Type B pancreatic cell (in vitro differentiated cells): ENCODE results near the gene HNRNPK. TPM values are rescaled to one million over a fixed set of nuclear protein-coding genes. Genes with fewer than 3 reads are reported as not detected.

ENCODE experiments used
- DNase-seq: peaks from one replicate; pipeline ENCODE4 v3.0.0; 2021; ENCODE audit warnings: mixed read lengths; ENCODE audit not compliant: unreplicated experiment; ENCODE audit errors: extremely low spot score
- H3K27ac Mint-ChIP-seq: 2 replicates; pipeline ENCODE4 v1.8.0; 2021; ENCODE audit warnings: mild to moderate bottlenecking, mixed read lengths
- H3K27me3 Mint-ChIP-seq: 2 replicates; pipeline ENCODE4 v1.8.0; 2021; ENCODE audit warnings: mixed read lengths
- H3K36me3 Mint-ChIP-seq: 2 replicates; pipeline ENCODE4 v1.8.0; 2021; ENCODE audit warnings: mixed read lengths
- H3K4me1 Mint-ChIP-seq: one replicate; pipeline ENCODE4 v1.8.0; 2021; ENCODE audit warnings: mixed read lengths; ENCODE audit not compliant: unreplicated experiment
- H3K4me3 Mint-ChIP-seq: 2 replicates; pipeline ENCODE4 v1.8.0; 2021; ENCODE audit warnings: mild to moderate bottlenecking, mixed read lengths
- H3K9me3 Mint-ChIP-seq: 2 replicates; pipeline ENCODE4 v1.8.0; 2021; ENCODE audit warnings: mixed read lengths
- total RNA-seq: library from RNA; stranded (reverse); gene quantifications from 2 replicates; pipeline ENCODE4 v1.2.1, GENCODE V29; 2021; ENCODE audit warnings: low replicate concordance
- TF ChIP-seq, protein P1 (sequence below): fragments of 200-600 bp; sonication (generic); conservative IDR thresholded peaks from 2 replicates; pipeline ENCODE4 v1.5.0; 2021; ENCODE audit warnings: antibody characterized with exemption, mild to moderate bottlenecking

The HNRNPK gene
- total RNA-seq, 1 donor from 2014 or later, result 673 TPM

DNA sequence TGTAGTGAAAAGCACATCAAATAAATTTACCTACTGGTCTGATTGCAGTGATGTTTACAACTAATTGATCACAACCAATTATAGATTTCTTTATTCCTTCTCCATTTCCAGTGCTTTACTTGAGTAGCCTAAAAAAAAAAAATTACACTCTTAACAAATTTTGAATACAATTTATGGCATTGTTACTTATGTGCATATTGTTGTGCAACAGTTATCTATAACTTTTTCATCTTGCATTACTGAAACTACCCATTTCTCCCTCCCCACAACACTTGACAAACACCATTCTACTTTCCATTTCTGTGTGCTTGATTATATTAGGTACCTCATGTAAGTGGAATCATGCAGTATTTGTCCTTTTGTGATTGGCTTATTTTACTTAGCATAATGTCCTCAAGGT, 12.9 kb upstream of the HNRNPK start:
- TF ChIP-seq, protein P1, sequence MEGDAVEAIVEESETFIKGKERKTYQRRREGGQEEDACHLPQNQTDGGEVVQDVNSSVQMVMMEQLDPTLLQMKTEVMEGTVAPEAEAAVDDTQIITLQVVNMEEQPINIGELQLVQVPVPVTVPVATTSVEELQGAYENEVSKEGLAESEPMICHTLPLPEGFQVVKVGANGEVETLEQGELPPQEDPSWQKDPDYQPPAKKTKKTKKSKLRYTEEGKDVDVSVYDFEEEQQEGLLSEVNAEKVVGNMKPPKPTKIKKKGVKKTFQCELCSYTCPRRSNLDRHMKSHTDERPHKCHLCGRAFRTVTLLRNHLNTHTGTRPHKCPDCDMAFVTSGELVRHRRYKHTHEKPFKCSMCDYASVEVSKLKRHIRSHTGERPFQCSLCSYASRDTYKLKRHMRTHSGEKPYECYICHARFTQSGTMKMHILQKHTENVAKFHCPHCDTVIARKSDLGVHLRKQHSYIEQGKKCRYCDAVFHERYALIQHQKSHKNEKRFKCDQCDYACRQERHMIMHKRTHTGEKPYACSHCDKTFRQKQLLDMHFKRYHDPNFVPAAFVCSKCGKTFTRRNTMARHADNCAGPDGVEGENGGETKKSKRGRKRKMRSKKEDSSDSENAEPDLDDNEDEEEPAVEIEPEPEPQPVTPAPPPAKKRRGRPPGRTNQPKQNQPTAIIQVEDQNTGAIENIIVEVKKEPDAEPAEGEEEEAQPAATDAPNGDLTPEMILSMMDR, result no peak
- Mint-ChIP-seq H3K9me3 (no peaks in the 10 kb centered on the region), H3K27me3 (no peaks in the 10 kb centered on the region), H3K27ac (no peak overlapping the region), H3K4me1 (no peaks in the 10 kb centered on the region), H3K36me3 (peaks cover 38% of the 10 kb centered on the region), H3K4me3 (no peak overlapping the region)
- no peak for DNase-seq

DNA sequence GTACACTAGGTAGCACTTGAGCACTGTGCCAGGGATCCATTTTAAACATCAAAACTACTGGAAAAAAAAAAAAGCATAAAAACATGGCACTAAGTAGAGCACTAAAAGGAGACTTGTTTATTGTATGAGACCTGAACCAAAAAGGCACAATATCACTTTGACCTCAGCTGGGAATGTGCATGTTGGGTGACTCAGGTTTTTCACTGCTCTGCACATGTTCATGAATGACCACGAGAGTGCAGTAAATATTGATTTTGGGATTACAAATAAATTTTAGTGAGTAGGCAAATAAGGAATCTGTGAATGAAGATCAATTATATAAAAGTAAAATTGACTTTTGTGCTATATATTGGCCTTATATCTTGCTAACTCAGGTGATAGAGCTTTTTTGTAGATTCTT, 12.4 kb upstream of the HNRNPK start:
- H3K27ac Mint-ChIP-seq, result no peak overlapping the region
- H3K36me3 Mint-ChIP-seq, result peaks cover 38% of the 10 kb centered on the region
- H3K4me1 Mint-ChIP-seq, result peaks cover under 1% of the 10 kb centered on the region
- no peak overlapping the region for H3K4me3 Mint-ChIP-seq
- H3K9me3 Mint-ChIP-seq, result no peaks in the 10 kb centered on the region
- no peak for DNase-seq
- no peaks in the 10 kb centered on the region for H3K27me3 Mint-ChIP-seq
- TF ChIP-seq, protein P1, result no peak

DNA sequence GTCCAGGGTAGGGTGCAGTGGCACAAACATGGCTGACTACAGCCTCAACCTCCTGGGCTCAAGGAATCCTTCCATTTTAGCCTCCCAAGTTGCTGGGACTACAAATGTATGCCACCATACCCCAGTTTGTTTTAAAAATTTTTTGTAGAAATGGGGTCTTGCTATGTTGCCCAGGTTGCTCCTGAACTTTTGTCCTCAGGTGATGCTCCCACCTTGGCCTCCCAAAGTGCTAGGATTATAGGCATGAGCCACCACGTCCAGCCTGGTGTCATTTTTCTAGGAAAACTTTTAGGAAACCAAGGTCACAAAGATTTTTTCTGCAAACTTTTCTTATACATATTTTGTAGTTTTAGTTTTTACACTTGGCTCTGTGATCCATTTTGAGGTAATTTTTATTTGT, 11.3 kb upstream of the HNRNPK start:
- peaks cover 10% of the 10 kb centered on the region for H3K4me1 Mint-ChIP-seq
- no peak for DNase-seq
- H3K4me3 Mint-ChIP-seq, result no peak overlapping the region
- H3K36me3 Mint-ChIP-seq, result peaks cover 41% of the 10 kb centered on the region
- no peak overlapping the region for H3K27ac Mint-ChIP-seq
- TF ChIP-seq, protein P1, result no peak
- H3K27me3 Mint-ChIP-seq, result no peaks in the 10 kb centered on the region
- no peaks in the 10 kb centered on the region for H3K9me3 Mint-ChIP-seq

DNA sequence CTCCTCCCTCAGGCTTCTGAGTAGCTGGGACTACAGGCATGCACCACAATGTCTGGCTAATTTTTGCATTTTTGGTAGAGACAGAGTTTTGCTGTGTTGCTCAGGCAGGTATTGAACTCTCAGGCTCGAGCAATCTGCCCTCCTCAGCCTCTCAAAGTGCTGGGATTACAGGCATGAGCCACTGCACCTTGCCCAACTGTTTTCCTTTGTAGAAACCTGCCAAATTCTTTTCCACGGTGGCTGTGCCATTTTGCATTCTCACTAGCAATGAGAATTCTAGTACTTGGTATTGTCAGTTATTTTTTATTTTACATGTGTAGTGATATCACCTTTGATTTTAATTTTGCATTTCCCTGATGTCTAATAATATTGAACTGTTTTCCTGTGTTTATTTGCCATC, 8.4 kb upstream of the HNRNPK start:
- Mint-ChIP-seq H3K9me3 (no peaks in the 10 kb centered on the region), H3K4me3 (no peak overlapping the region), H3K27ac (no peak overlapping the region), H3K36me3 (peaks cover 31% of the 10 kb centered on the region), H3K27me3 (no peaks in the 10 kb centered on the region), H3K4me1 (peaks cover 16% of the 10 kb centered on the region)
- TF ChIP-seq, protein P1, result no peak
- DNase-seq, result no peak

DNA sequence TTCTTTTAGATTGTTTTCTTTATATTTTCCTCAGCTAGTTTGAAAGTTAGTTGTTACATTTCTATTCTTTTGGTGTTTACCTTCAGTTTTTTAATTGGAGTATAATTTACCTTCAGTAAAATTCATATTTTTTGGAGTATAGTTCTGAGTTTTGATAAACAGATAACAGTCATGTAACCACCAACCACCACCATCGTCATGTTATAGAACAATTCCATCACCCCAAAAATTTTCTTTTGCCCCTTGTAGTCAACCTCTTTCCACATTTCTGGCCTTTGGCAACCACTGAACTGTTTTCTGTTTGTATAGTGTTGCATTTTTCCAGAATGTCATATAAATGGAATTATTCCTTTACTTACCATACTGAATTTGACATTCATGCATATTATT, 7.4 kb upstream of the HNRNPK start:
- peak overlapping the region; percentile 60 for H3K4me3 Mint-ChIP-seq
- DNase-seq, result no peak
- TF ChIP-seq, protein P1, result no peak
- H3K36me3 Mint-ChIP-seq, result peaks cover 27% of the 10 kb centered on the region
- H3K9me3 Mint-ChIP-seq, result no peaks in the 10 kb centered on the region
- H3K27me3 Mint-ChIP-seq, result no peaks in the 10 kb centered on the region
- H3K4me1 Mint-ChIP-seq, result peaks cover 25% of the 10 kb centered on the region
- peak overlapping the region; percentile 87 for H3K27ac Mint-ChIP-seq

DNA sequence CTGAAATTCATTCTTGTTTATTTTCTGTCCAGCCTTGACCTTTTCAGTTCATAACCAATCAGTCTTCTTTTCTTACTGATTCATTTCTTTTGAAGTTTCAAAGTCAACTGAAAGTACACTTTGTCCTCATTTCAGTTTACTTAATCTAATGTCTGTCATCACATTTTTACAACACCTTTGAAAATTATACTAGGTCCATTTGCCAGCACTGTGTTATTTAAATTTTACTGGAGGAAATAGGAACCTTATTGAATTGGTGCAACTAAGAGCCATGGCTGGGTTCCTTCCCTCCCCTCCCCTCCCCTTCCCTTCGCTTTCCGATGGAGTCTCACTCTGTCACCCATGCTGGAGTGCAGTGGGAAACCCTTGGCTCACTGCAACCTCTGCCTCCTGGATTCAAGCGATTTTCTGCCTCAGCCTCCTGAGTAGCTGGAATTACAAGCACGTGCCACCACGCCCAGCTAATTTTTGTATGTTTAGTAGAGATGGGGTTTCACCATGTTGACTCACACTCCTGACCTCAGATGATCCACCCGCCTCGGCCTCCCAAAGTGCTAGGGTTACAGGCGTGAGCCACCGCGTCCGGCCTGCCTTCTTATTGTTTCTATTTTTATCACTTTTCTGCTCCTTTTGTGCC, 6.9 kb upstream of the HNRNPK start:
- peak overlapping the region; percentile 60 for H3K4me3 Mint-ChIP-seq

More for the DNA sequence above, 6.9 kb upstream of the HNRNPK start:
- Mint-ChIP-seq H3K27me3 (no peaks in the 10 kb centered on the region), H3K27ac (peak overlapping the region; percentile 87), H3K36me3 (peaks cover 23% of the 10 kb centered on the region), H3K9me3 (no peaks in the 10 kb centered on the region), H3K4me1 (peaks cover 28% of the 10 kb centered on the region)
- TF ChIP-seq, protein P1, result no peak
- DNase-seq, result no peak
